Ishikawa (cell line): ENCODE results near the gene NR1D2.

ENCODE experiments used
- CEBPB ChIP-seq: IDR thresholded peaks from 2 replicates; pipeline ENCODE4 v1.6.1; 2012
- EP300 ChIP-seq: IDR thresholded peaks from 2 replicates; pipeline ENCODE4 v1.6.1; 2012; ENCODE audit warnings: borderline replicate concordance
- MAX ChIP-seq: IDR thresholded peaks from 2 replicates; pipeline ENCODE4 v1.6.1; 2012
- TAF1 ChIP-seq: IDR thresholded peaks from 2 replicates; pipeline ENCODE4 v1.6.1; 2012; ENCODE audit warnings: low read depth, mild to moderate bottlenecking

- TF ChIP-seq EP300 (peak; percentile 54; the same call in 1 of the 2 replicates), TAF1 (peak; percentile 99), MAX (peak; percentile 90), CEBPB (no peak)
Observed at GRCh38 chr3:23916886-23917678, 28.0 kb upstream of the NR1D2 start, which contains the start of the genes NKIRAS1 and RPL15.
